Breast epithelium (tissue), 4 donors: Measurements from ENCODE around the gene FCER2. TPM values are rescaled to one million over a fixed set of nuclear protein-coding genes. Genes with fewer than 3 reads are reported as not detected.

Experiments
- DNase-seq, 2 donors: peaks; one replicate each; pipeline ENCODE4 v3.0.0-alpha.2; 2019; ENCODE audit warnings: low spot score in 2 of 2
- H3K27ac ChIP-seq, 2 donors: fragments of 200-600 bp; sonication (generic) in 1 of 2; one replicate each; pipeline ENCODE4 v1.5.1; 2016 to 2019; ENCODE audit warnings: mild to moderate bottlenecking in 1 of 2
- H3K27me3 ChIP-seq, 2 donors: fragments of 200-600 bp; sonication (generic) in 1 of 2; one replicate each; pipeline versions ENCODE4 v1.5.1 to v1.6.0; 2017 to 2019; ENCODE audit warnings: control low read depth in 1 of 2, mild to moderate bottlenecking in 1 of 2
- H3K36me3 ChIP-seq: fragments of 200-600 bp; one replicate; pipeline ENCODE4 v1.5.1; 2019
- H3K4me1 ChIP-seq, 2 donors: fragments of 200-600 bp; sonication (generic); one replicate each; pipeline ENCODE4 v1.5.1; 2016 to 2019; ENCODE audit warnings: control low read depth in 1 of 2
- H3K4me3 ChIP-seq, 3 donors: fragments of 200-600 bp; sonication (generic); 1 replicate in 2 of 3; 2 replicates in 1 of 3; pipeline ENCODE4 v1.5.1; 2016 to 2019; ENCODE audit warnings: mild to moderate bottlenecking in 3 of 3, moderate library complexity in 2 of 3
- H3K9me3 ChIP-seq, 2 donors: fragments of 200-600 bp; sonication (generic) in 1 of 2; one replicate each; pipeline ENCODE4 v1.5.1; 2016 to 2019; ENCODE audit warnings: control low read depth in 1 of 2
- CTCF ChIP-seq, 3 donors: fragments of 450-650 bp; IDR thresholded peaks; one replicate each; pipeline ENCODE4 v1.5.1; 2016 to 2017; ENCODE audit warnings: antibody characterized with exemption in 3 of 3, mild to moderate bottlenecking in 3 of 3, moderate library complexity in 3 of 3
- POLR2A ChIP-seq: fragments of 450-650 bp; IDR thresholded peaks from one replicate; pipeline ENCODE4 v1.6.1; 2016; ENCODE audit warnings: antibody characterized with exemption, mild to moderate bottlenecking, moderate library complexity
- POLR2AphosphoS5 ChIP-seq, 3 donors: sonication (generic); formaldehyde crosslinking; IDR thresholded peaks; one replicate each; pipeline ENCODE4 v1.6.1; 2017; ENCODE audit warnings: antibody characterized with exemption in 3 of 3
- intact Hi-C: fragments of 100-400 bp; cut with DNase I; formaldehyde crosslinking; loops from one replicate; pipeline ENCODE4 v1.15.1; 2023; ENCODE audit warnings: low total_unique reads
- total RNA-seq, 3 donors: library from RNA; depleted of rRNA; stranded (reverse); fragments of >200 nt; gene quantifications; one replicate each; pipeline ENCODE4 v1.1.0, GENCODE V29; 2016

FCER2 gene
- total RNA-seq, 3 donors from 2014 or later, result 0.29 to 0.48 TPM; not detected in 1

DNA sequence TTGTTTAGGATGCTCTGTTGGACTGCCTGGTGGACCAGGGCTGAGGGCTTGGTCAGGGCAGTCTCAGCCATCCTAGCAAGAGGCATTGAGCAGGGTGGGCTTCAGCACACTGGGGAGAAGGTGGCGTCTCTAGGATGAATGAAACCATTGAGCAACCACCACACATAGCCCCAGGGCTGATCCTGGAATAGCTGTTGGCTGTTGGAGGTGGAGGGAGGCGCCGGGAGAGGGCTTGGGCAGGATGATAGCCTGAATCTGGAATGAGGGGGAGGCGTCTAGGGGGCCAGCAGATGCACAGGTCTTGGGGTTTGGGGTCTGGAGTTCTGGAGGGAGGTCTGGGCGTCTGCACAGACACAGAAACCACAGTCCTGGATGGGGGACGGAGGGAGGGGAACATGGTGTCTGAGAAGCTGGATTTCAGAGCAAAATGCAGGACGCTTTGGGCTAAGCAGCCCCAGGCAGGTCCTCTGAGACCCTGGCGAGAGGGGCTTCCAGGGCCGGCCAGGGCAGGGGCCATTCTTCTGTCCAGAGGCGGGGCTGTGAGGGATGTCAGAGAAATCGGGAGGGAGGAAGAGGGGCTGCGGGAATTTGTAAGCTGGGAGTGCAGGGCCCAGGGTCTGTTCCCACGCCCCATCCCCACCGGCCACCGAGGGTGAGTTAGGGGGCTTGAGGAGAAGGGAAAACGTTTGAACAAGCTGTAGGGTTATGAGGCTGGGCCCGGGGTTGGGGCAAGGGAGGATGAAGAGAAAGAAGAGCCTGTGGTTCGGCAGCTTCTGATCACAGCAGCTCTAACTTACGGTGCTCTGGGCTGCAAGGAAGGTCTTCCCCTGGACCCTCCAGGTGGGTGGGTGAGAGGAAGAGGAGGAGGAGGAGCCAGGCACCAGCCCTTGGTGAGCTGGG is 16.1 kb downstream of the FCER2 start:
- no peaks in the 10 kb centered on the region for H3K9me3 ChIP-seq
- no peak for DNase-seq
- no peaks in the 10 kb centered on the region for H3K36me3 ChIP-seq
- no peak for TF ChIP-seq POLR2A
- no peak for TF ChIP-seq POLR2AphosphoS5 (IDR thresholded peaks at IDR 0.05)
- TF ChIP-seq CTCF (IDR thresholded peaks at IDR 0.05), result no peak
- H3K4me3 ChIP-seq, result no peak overlapping the region
- intact Hi-C loops, result no loop called here
- peaks cover 0 to 18% of the 10 kb centered on the region in 2 donors for H3K27me3 ChIP-seq
- H3K4me1 ChIP-seq, result no peaks in the 10 kb centered on the region
- H3K27ac ChIP-seq, result no peak overlapping the region

- DNase-seq, result no peak
- H3K36me3 ChIP-seq, result no peaks in the 10 kb centered on the region
- TF ChIP-seq POLR2A, result no peak
- no peak for TF ChIP-seq CTCF (IDR thresholded peaks at IDR 0.05)
- TF ChIP-seq POLR2AphosphoS5 (IDR thresholded peaks at IDR 0.05), result no peak
- intact Hi-C loops, result no loop called here
- peaks cover 0 to 27% of the 10 kb centered on the region in 2 donors for H3K27me3 ChIP-seq
- H3K9me3 ChIP-seq, result no peaks in the 10 kb centered on the region
- H3K4me1 ChIP-seq, result peaks cover 0 to 3% of the 10 kb centered on the region in 2 donors
- H3K4me3 ChIP-seq, result peak overlapping the region; percentile 96 to 100 (median 97)
- peak overlapping the region; percentile 43 to 86 for H3K27ac ChIP-seq
Observed at GRCh38 chr19:7682175-7682855, 19.6 kb downstream of the FCER2 start.

DNA sequence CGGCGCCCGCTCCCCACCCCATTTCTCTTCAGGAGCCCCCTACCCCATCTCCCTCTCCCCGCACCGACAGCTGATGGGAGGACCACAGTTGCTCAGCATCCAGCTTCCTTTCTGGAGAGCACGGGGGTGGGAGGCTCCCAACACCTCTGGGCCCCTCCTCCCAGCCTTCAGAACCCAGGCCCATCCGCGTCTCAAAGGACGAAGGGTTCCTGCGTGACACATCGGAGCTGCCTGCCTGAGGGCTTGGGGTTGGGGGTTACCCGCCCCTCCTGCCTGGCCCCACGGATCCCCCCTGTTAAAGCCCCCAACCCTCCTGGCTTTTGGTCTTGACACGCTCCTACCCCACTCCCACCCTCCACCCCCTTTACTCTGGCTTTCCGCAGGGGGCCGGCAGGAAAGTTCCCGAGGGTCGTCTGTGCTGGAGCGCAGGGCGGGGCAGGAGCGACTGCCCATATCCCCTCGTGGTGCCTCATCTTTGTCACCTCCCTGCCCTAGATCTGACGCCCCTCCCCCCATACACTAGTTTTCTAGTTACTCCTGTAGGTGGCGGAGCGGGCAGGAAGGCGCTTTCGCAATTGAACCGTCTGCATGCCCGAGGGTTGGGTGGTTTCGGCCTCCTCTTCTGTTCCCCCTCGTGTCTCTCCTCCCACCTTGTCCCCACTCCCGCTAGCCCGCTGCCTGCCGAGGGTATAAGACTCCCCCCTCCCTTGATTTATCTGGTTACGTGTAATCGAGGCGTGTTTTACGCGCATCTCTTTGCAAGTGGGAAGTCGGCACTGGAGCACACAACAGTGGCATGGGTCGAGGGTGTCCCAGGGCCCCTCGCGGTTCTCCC is 20.4 kb downstream of the FCER2 start:
- Histone ChIP-seq H3K27ac (peak overlapping the region; percentile 86 to 89), H3K36me3 (no peaks in the 10 kb centered on the region), H3K4me1 (peaks cover 0 to 3% of the 10 kb centered on the region in 2 donors), H3K9me3 (no peaks in the 10 kb centered on the region), H3K4me3 (peak overlapping the region; percentile 96 to 100 (median 97)), H3K27me3 (peaks cover 0 to 31% of the 10 kb centered on the region in 2 donors)
- DNase-seq, result peak; percentile 71 to 80
- TF ChIP-seq CTCF (IDR thresholded peaks at IDR 0.05), result peak; percentile 57 to 68 (median 65)
- peak; percentile 8 to 33 (median 10) for TF ChIP-seq POLR2AphosphoS5 (IDR thresholded peaks at IDR 0.05)
- TF ChIP-seq POLR2A, result no peak
- intact Hi-C loops, result no loop called here

GRCh38 chr19:7680606-7681339 is 21.2 kb downstream of the FCER2 start, which contains the start of gene TRAPPC5:
Gene TRAPPC5, plus strand, starts transcription at chr19:7680833. Its CDS starts 1,421 bp downstream, at chr19:7682254.
- TF ChIP-seq POLR2AphosphoS5 (IDR thresholded peaks at IDR 0.05), result peak in 2 of 3 donors; percentile 47 to 62
- TF ChIP-seq POLR2A, result no peak
- TF ChIP-seq CTCF (IDR thresholded peaks at IDR 0.05), result peak in 2 of 3 donors; percentile 34 to 98
- intact Hi-C loops, result no loop called here
- Histone ChIP-seq H3K4me1 (peaks cover 0 to 3% of the 10 kb centered on the region in 2 donors), H3K36me3 (no peaks in the 10 kb centered on the region), H3K9me3 (no peaks in the 10 kb centered on the region), H3K4me3 (peak within 1 kb of the TSS; percentile 96 to 100 (median 97)), H3K27me3 (peaks cover 0 to 38% of the 10 kb centered on the region in 2 donors), H3K27ac (peak within 1 kb of the TSS; percentile 86 to 89)
- peak; percentile 63 to 83 for DNase-seq
